MM.1S (cell line): ENCODE measurements around the gene BCL3.
"Not testable (repeated sequence)": the region's sequence is repeated elsewhere in the genome, so short reads cannot be mapped to it uniquely, and the experiment has no call there.

Experiments used
- DNase-seq: peaks from one replicate; pipeline ENCODE4 v3.0.0-alpha.2; 2015
- H2AFZ ChIP-seq: fragments of 300-600 bp; sonication (generic); 2 replicates; pipeline ENCODE4 v1.6.0; 2016; ENCODE audit warnings: antibody characterized with exemption, low read length
- H3F3A ChIP-seq: fragments of 300-600 bp; sonication (generic); 2 replicates; pipeline ENCODE4 v1.6.1; 2016; ENCODE audit warnings: mild to moderate bottlenecking, antibody characterized with exemption, low read length, moderate library complexity, mixed read lengths; ENCODE audit not compliant: insufficient read depth
- H3K27ac ChIP-seq: fragments of 300-600 bp; sonication (generic); 2 replicates; pipeline ENCODE4 v1.5.1; 2016; ENCODE audit warnings: mild to moderate bottlenecking, low read length
- H3K27me3 ChIP-seq: fragments of 300-600 bp; sonication (generic); replicated peaks from 2 replicates; pipeline ENCODE4 v1.6.0; 2016; ENCODE audit warnings: low read length; ENCODE audit not compliant: insufficient read depth
- H3K36me3 ChIP-seq: fragments of 300-600 bp; sonication (generic); replicated peaks from 2 replicates; pipeline ENCODE4 v1.6.1; 2016; ENCODE audit warnings: mild to moderate bottlenecking, low read length, mixed read lengths; ENCODE audit not compliant: insufficient read depth
- H3K4me1 ChIP-seq: fragments of 300-600 bp; sonication (generic); 2 replicates; pipeline ENCODE4 v1.6.1; 2016; ENCODE audit warnings: low read length, mixed read lengths
- H3K4me2 ChIP-seq: fragments of 300-600 bp; sonication (generic); 2 replicates; pipeline ENCODE4 v1.6.0; 2016; ENCODE audit warnings: low read depth, low read length
- H3K4me3 ChIP-seq: fragments of 300-600 bp; sonication (generic); 2 replicates; pipeline ENCODE4 v1.5.1; 2016; ENCODE audit warnings: low read length, mixed read lengths
- H3K79me2 ChIP-seq: fragments of 300-600 bp; sonication (generic); 2 replicates; pipeline ENCODE4 v1.6.1; 2016; ENCODE audit warnings: mixed run types, low read length, mixed read lengths
- H3K9ac ChIP-seq: fragments of 300-600 bp; sonication (generic); 2 replicates; pipeline ENCODE4 v1.6.1; 2016; ENCODE audit warnings: low read length, mixed read lengths
- H3K9me2 ChIP-seq: fragments of 300-600 bp; sonication (generic); replicated peaks from 2 replicates; pipeline ENCODE4 v1.6.1; 2016; ENCODE audit warnings: mild to moderate bottlenecking, low read length, mixed read lengths; ENCODE audit not compliant: insufficient read depth
- H3K9me3 ChIP-seq: fragments of 300-600 bp; sonication (generic); replicated peaks from 2 replicates; pipeline ENCODE4 v1.6.1; 2016; ENCODE audit warnings: mild to moderate bottlenecking, low read length, mixed read lengths; ENCODE audit not compliant: insufficient read depth
- H4K20me1 ChIP-seq: fragments of 300-600 bp; sonication (generic); 2 replicates; pipeline ENCODE4 v1.6.1; 2016; ENCODE audit warnings: mild to moderate bottlenecking, low read length, moderate library complexity, mixed read lengths; ENCODE audit not compliant: insufficient read depth
- CTCF ChIP-seq: fragments of 300-600 bp; sonication (generic); IDR thresholded peaks from 2 replicates; pipeline ENCODE4 v1.5.1; 2016; ENCODE audit warnings: antibody characterized with exemption, low read length, mixed read lengths
- EZH2 ChIP-seq: fragments of 300-600 bp; sonication (generic); optimal IDR thresholded peaks from 2 replicates; pipeline ENCODE3; 2017; ENCODE audit warnings: low read depth, mild to moderate bottlenecking, antibody characterized with exemption, low read length, mixed read lengths
- EZH2phosphoT487 ChIP-seq: fragments of 300-600 bp; sonication (generic); IDR thresholded peaks from 2 replicates; pipeline ENCODE4 v1.6.1; 2018; ENCODE audit warnings: antibody characterized with exemption, low read length

BCL3 gene

GRCh38 chr19:44770550-44771257, 22.2 kb downstream of the BCL3 start:
- Histone ChIP-seq H3F3A (peaks cover 8% of the 10 kb centered on the region; the same call in 1 of the 2 replicates), H3K9me3 (no peaks in the 10 kb centered on the region), H3K4me1 (peaks cover 10% of the 10 kb centered on the region; the same call in 1 of the 2 replicates), H2AFZ (peak overlapping the region; percentile 82; the same call in 1 of the 2 replicates), H3K4me2 (peak overlapping the region; percentile 75; the same call in 1 of the 2 replicates), H3K27ac (peak overlapping the region; percentile 10; the same call in 1 of the 2 replicates), H3K36me3 (no peaks in the 10 kb centered on the region), H3K27me3 (peaks cover 10% of the 10 kb centered on the region), H3K79me2 (no peaks in the 10 kb centered on the region), H4K20me1 (no peaks in the 10 kb centered on the region), H3K9ac (no peak overlapping the region; the same call in 1 of the 2 replicates), H3K4me3 (peak overlapping the region; percentile 37; the same call in 1 of the 2 replicates), H3K9me2 (no peaks in the 10 kb centered on the region)
- peak; percentile 71 for TF ChIP-seq CTCF
- no peak for TF ChIP-seq EZH2phosphoT487
- DNase-seq = peak; percentile 98

DNA sequence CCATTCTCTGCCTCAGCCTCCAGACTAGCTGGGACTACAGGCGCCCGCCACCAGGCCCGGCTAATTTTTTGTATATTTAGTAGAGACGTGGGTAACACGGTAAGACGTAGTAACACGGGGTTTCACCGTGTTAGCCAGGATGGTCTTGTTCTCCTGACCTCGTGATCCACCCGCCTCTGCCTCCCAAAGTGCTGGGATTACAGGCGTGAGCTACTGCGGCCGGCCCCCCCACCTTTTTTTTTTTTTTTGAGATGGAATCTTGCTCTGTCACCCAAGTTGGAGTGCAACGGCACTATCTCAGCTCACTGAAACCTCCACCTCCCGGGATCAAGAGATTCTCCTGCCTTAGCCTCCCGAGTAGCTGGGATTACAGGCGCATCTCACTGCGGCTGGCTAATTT, 23.6 kb downstream of the BCL3 start:
- not testable (repeated sequence) for H3K4me2 ChIP-seq, DNase-seq, H3K36me3 ChIP-seq, H4K20me1 ChIP-seq, H3K27ac ChIP-seq, H3F3A ChIP-seq, H3K4me3 ChIP-seq, H3K9me2 ChIP-seq, H2AFZ ChIP-seq, H3K79me2 ChIP-seq, H3K9me3 ChIP-seq, H3K9ac ChIP-seq, H3K4me1 ChIP-seq
- H3K27me3 ChIP-seq = peaks cover 10% of the 10 kb centered on the region

GRCh38 chr19:44772959-44773358, 24.5 kb downstream of the BCL3 start:
- H3K27ac ChIP-seq = no peak overlapping the region

More at GRCh38 chr19:44772959-44773358, 24.5 kb downstream of the BCL3 start:
- Histone ChIP-seq H4K20me1 (no peaks in the 10 kb centered on the region), H3K9me3 (no peaks in the 10 kb centered on the region), H3K27me3 (peaks cover 10% of the 10 kb centered on the region), H3K9ac (no peak overlapping the region), H3K4me3 (no peak overlapping the region), H3K4me2 (no peak overlapping the region), H3K79me2 (no peaks in the 10 kb centered on the region), H3K36me3 (no peaks in the 10 kb centered on the region), H3F3A (peaks cover 8% of the 10 kb centered on the region; the same call in 1 of the 2 replicates), H2AFZ (no peak overlapping the region), H3K9me2 (no peaks in the 10 kb centered on the region), H3K4me1 (peaks cover 10% of the 10 kb centered on the region; the same call in 1 of the 2 replicates)
- TF ChIP-seq CTCF = no peak
- TF ChIP-seq EZH2phosphoT487 = no peak
- TF ChIP-seq EZH2 = no peak
- DNase-seq = no peak
